Measurements from ENCODE around the gene CCL1.

The CCL1 gene

GRCh38 chr17:34384822-34385605, 22.0 kb upstream of the CCL1 start:
- in situ Hi-C loops (cut with HindIII; ENCODE audit: low pct_ligation_motif_present, low pct_unique_long_range_greater_than_20kb, low sequenced_read_pairs), result no loop called here
- no peak for DNase-seq

- in situ Hi-C loops (cut with HindIII; ENCODE audit: low pct_ligation_motif_present, low pct_unique_long_range_greater_than_20kb, low sequenced_read_pairs), result no loop called here
- no peak for DNase-seq
Observed at GRCh38 chr17:34384271-34384670, 21.2 kb upstream of the CCL1 start.

- in situ Hi-C loops (cut with HindIII; ENCODE audit: low pct_ligation_motif_present, low pct_unique_long_range_greater_than_20kb, low sequenced_read_pairs), result no loop called here
- DNase-seq, result no peak
Observed at GRCh38 chr17:34383216-34383615, 20.2 kb upstream of the CCL1 start.

DNA sequence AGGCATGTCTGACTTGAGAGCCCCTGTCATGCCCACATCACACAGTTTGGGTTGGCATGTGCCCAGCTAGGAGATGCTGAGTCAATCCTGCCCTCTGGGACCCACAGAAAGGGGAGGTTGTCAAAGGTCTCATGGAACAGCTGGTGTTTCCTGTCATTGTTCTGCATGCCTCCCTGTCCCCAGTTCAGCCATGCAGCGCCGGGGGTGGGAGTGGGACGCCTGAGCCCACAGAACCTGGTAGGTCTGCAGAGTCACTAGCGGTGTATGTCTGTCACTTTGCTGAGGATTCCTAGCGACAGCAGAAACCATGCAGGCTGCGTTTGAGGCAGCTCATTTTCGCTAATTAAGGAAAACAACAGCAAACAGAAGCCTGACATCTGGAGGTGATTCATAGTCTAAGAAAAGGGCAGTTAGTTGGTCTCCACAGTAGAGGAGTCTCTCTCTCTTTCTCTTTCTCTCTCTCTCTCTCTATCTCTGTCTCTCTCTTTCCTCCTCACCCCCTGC, 19.6 kb upstream of the CCL1 start:
- DNase-seq, result no peak
- in situ Hi-C loops (cut with HindIII; ENCODE audit: low pct_ligation_motif_present, low pct_unique_long_range_greater_than_20kb, low sequenced_read_pairs), result no loop called here

GRCh38 chr17:34379868-34380267, 16.8 kb upstream of the CCL1 start:
- DNase-seq, result no peak
- in situ Hi-C loops (cut with HindIII; ENCODE audit: low pct_ligation_motif_present, low pct_unique_long_range_greater_than_20kb, low sequenced_read_pairs), result no loop called here

- in situ Hi-C loops (cut with HindIII; ENCODE audit: low pct_ligation_motif_present, low pct_unique_long_range_greater_than_20kb, low sequenced_read_pairs), result no loop called here
Observed at GRCh38 chr17:34378664-34379101, 15.7 kb upstream of the CCL1 start.

DNA sequence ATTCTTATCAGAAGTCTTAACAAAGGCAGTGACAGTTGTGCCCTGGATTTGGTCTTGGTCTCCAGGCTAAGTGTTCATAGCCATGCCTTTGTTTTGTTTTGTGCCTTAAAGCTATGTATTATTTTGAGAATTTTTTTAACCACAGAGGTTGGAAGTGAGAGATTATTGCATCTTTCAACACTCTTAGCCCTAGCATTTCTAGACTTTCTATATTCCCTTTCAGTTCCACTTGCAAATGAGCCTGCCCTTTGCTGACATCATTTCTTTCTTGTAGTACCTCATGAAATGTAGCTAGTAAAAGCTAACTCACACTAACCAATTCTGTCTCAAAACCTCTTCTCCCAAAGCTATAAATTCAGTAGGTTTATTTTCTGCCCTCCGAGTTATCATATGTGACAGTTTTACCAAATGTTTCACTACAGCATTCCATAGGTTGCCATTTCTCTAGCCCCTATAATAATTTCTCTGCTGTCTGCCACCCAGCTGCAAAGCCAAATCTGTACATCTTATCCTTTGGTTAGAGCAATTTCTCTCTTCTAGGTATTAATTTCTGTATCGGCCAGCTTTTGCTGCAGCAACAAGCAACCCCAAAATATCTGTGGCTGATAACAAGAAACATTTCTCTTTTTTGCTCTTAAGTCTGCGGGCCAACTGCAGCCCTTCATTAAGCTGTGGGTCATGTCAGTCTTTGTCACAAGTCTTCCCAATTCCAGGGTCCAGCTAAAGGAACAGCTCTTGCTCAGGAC, 14.2 kb upstream of the CCL1 start:
- DNase-seq, result no peak
- in situ Hi-C loops (cut with HindIII; ENCODE audit: low pct_ligation_motif_present, low pct_unique_long_range_greater_than_20kb, low sequenced_read_pairs), result no loop called here

More at GRCh38 chr17:34378664-34379101, 15.7 kb upstream of the CCL1 start:
- DNase-seq, result no peak

DNA sequence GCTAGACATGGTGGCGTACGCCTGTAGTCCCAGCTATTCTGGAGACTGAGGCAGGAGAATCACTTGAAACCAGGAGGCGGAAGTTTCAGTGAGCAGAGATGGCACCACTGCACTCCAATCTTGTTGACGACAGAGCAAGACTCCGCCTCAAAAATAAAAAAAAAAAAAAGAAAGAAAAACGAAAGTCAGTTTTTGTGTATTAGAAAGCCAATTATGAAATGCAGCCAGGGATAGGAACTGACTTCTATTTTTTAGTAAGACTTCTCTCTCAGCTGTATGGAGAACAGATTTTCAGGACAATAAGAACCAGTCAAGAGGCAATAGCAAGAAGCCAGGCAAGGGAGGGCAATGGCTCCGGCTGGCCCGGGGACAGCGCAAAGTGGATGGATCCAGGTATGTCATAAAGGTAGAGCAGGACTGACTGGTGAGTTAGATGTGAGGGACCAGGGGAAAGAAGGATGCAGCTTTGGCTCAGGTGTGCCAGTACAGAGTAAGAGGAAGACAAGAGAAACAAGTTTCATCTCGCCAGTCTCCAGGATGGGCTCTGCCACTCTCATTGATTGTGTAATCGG, 12.5 kb upstream of the CCL1 start:
- in situ Hi-C loops (cut with HindIII; ENCODE audit: low pct_ligation_motif_present, low pct_unique_long_range_greater_than_20kb, low sequenced_read_pairs), result no loop called here
- no peak for DNase-seq

GRCh38 chr17:34374457-34374856, 11.4 kb upstream of the CCL1 start:
- no peak for DNase-seq
- in situ Hi-C loops (cut with HindIII; ENCODE audit: low pct_ligation_motif_present, low pct_unique_long_range_greater_than_20kb, low sequenced_read_pairs), result no loop called here

DNA sequence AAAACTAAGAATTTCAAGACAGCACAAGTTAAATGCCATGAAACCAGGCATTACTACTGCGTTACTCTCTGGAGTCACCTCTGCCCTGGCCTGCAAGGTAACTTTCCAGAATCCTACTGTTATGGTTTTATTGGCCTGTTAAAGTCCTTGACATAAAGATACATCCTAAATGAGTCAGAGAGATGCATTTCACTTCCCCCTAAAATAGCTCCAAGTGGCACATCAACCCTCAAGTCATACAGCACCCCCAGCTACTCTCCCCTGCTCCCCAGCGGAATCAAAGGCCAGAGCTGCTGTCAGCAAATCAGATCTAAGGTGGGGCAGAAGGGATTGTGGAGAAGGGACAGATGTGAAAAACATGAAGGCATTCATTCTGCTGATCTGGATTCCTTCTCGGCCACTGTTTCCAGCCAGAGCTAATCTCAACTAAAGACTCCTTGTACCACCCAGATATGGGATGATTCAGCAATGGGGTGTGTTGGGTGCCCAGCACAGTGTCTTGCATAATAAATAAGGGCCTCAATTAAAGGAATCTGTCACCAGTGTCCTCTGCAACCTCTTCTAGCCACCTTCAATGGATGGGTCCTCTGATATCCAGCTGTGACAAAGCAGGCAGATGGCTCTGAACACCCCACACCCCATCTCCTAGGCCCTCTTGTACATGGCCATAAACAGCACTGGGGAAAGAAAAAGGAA, 8.5 kb upstream of the CCL1 start:
- DNase-seq, result no peak
- in situ Hi-C loops (cut with HindIII; ENCODE audit: low pct_ligation_motif_present, low pct_unique_long_range_greater_than_20kb, low sequenced_read_pairs), result no loop called here

- in situ Hi-C loops (cut with HindIII; ENCODE audit: low pct_ligation_motif_present, low pct_unique_long_range_greater_than_20kb, low sequenced_read_pairs), result no loop called here
- no peak for DNase-seq
Observed at GRCh38 chr17:34370997-34371395, 8.0 kb upstream of the CCL1 start.

- no peak for DNase-seq
- in situ Hi-C loops (cut with HindIII; ENCODE audit: low pct_ligation_motif_present, low pct_unique_long_range_greater_than_20kb, low sequenced_read_pairs), result no loop called here
Observed at GRCh38 chr17:34370376-34370996, 7.5 kb upstream of the CCL1 start.

- no peak for DNase-seq
- in situ Hi-C loops (cut with HindIII; ENCODE audit: low pct_ligation_motif_present, low pct_unique_long_range_greater_than_20kb, low sequenced_read_pairs), result no loop called here
Observed at GRCh38 chr17:34369571-34369970, 6.5 kb upstream of the CCL1 start.

- no peak for DNase-seq
- in situ Hi-C loops (cut with HindIII; ENCODE audit: low pct_ligation_motif_present, low pct_unique_long_range_greater_than_20kb, low sequenced_read_pairs), result no loop called here
Observed at GRCh38 chr17:34368946-34369500, 6.0 kb upstream of the CCL1 start.

GRCh38 chr17:34368196-34368945, 5.3 kb upstream of the CCL1 start:
- no peak for DNase-seq
- in situ Hi-C loops (cut with HindIII; ENCODE audit: low pct_ligation_motif_present, low pct_unique_long_range_greater_than_20kb, low sequenced_read_pairs), result no loop called here

DNA sequence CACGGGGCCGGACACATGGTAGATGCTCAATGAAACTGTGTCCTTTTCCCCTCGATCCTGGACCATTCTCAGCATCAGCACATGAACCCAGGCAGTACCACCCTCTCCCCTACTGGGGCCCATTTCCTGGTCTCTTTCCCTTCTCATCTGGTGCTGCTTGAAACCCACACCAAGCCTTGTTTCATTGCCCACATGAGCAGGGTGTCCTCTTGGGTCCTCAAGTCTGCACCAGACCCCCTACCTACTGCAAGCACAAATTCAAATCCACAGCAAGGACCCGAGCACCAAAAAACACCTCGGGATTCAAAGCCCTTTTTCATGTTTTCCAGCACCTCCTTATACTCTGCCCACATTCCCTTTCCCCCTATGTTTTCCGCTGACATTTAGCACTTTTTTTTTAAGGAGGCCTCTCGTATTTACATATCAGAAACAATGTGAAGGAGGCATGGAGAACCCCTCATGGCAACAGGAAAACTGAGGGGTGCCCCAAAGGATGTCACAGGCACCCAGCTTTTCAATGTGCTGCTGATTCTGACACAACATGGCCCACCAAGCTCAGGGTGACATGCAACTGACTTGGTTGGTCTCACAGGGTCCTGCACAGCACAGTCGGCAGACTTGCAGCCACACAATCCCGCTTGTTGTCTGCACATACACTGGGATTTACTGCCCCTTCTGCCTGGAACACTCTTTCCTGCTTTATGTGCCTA, 4.6 kb upstream of the CCL1 start:
- in situ Hi-C loops (cut with HindIII; ENCODE audit: low pct_ligation_motif_present, low pct_unique_long_range_greater_than_20kb, low sequenced_read_pairs), result no loop called here
- no peak for DNase-seq

DNA sequence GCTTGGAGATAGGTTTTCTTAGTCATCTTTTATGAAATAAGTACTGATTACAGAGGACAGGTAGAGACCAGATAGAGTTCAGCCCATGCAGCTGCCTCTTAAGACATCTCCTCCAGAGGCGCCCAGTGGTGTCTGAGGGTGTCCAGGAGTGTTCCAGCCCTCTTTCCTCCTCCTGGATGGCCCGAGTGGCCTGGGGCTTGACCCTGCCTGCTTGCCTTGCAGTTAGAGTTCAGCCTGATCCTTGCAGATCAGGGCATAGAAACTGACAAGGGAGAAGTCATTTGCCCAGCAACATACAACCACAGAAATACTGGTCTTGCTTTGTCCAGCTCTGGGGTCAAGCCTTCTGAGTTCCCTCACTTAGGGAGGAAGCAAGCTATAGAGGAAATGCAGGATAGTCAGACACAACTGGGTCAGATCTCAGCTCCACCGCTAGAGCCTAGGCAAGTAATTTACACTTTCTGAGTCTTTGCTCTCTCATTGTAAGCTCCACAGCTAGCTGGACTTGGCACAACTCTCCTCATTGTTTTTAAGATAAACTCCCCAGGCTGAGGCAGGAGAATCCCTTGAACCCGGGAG, 3.6 kb upstream of the CCL1 start:
- no peak for DNase-seq
- in situ Hi-C loops (cut with HindIII; ENCODE audit: low pct_ligation_motif_present, low pct_unique_long_range_greater_than_20kb, low sequenced_read_pairs), result no loop called here

Measured in ACHN (cell line).